22Rv1 (cell line): ENCODE results near the gene B4GALT5.

ENCODE experiments used
- H3K27ac ChIP-seq: fragments of 450-650 bp; 2 replicates; pipeline ENCODE4 v1.5.1; 2017
- ZFX ChIP-seq: fragments of 450-650 bp; IDR thresholded peaks from 2 replicates; pipeline ENCODE4 v1.6.1; 2017; ENCODE audit warnings: antibody characterized with exemption, borderline replicate concordance
- TF ChIP-seq, protein P1 (sequence below): fragments of 450-650 bp; IDR thresholded peaks from 2 replicates; pipeline ENCODE4 v1.5.1; 2017; ENCODE audit warnings: mild to moderate bottlenecking

Gene B4GALT5

DNA sequence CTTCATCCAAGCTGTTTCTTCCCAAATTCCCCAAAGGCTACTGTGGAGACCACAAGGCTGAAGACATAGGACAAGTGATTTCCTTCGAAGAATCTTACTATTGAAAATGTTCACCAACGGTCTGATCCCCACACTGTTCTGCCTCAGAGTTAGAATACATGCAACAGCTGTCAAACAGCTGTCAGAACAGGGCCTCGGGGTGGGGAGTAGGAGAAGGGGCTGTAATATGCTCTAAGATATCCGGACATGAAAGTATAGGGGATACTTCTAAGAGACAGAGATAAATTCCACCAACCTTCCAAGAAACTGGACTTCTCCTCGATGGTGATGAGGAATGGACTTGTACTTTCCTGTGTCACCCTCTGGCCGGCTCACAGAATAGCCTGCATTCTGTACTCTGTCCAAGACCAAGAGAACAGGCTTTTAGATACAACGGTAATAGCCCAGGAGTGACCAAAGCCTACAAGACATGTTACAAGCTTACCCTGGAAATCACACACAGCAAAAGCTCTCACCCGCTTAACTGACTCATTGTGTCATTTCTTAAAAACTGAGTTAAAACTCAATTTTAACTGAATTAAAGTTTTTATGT, 76.5 kb downstream of the B4GALT5 start:
- TF ChIP-seq, protein P1, sequence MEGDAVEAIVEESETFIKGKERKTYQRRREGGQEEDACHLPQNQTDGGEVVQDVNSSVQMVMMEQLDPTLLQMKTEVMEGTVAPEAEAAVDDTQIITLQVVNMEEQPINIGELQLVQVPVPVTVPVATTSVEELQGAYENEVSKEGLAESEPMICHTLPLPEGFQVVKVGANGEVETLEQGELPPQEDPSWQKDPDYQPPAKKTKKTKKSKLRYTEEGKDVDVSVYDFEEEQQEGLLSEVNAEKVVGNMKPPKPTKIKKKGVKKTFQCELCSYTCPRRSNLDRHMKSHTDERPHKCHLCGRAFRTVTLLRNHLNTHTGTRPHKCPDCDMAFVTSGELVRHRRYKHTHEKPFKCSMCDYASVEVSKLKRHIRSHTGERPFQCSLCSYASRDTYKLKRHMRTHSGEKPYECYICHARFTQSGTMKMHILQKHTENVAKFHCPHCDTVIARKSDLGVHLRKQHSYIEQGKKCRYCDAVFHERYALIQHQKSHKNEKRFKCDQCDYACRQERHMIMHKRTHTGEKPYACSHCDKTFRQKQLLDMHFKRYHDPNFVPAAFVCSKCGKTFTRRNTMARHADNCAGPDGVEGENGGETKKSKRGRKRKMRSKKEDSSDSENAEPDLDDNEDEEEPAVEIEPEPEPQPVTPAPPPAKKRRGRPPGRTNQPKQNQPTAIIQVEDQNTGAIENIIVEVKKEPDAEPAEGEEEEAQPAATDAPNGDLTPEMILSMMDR: no peak
- no peak for TF ChIP-seq ZFX

DNA sequence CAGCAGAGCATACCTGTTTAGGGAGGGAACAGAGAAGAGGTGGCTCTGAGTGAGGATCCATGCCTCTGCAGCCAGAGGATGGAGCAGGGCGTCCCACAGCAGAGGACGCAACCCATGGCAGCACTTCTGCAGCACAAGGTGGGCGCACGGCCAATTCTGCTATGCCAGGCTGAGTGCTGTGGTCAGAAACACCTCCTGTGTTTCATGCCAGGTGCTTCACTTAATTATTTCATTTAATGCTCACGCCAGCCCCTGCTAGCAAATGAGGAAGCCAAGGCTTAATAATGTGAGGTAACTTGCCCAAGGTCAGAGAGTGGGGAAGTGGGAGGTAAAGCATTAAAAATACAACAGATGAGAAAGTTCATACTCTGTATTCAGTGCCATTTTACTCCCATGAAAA, 77.2 kb downstream of the B4GALT5 start:
- no peak overlapping the region for H3K27ac ChIP-seq
- TF ChIP-seq, protein P1: no peak
- no peak for TF ChIP-seq ZFX

More for the DNA sequence above, 76.5 kb downstream of the B4GALT5 start:
- no peak overlapping the region for H3K27ac ChIP-seq

DNA sequence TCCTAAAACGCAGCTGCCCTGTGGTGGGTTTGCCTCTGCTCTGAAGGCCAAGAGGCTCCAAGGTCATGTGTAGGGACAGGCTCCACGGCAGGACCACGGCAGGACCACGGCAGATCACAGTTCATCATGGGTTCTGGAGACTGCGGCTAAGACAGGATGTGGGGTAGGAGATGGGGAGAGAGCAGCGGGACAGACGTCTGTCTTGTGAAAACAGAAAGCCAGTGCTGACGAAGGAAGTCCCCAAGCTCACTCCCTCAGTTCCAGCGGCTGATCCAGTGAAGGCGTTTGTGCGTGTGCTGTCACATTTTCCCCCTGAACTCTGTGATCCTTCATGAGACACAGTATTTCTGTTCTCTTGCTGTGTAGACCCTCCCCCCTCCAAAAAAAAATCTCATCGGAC, 77.8 kb downstream of the B4GALT5 start:
- no peak for TF ChIP-seq ZFX
- TF ChIP-seq, protein P1: no peak
- H3K27ac ChIP-seq: no peak overlapping the region

DNA sequence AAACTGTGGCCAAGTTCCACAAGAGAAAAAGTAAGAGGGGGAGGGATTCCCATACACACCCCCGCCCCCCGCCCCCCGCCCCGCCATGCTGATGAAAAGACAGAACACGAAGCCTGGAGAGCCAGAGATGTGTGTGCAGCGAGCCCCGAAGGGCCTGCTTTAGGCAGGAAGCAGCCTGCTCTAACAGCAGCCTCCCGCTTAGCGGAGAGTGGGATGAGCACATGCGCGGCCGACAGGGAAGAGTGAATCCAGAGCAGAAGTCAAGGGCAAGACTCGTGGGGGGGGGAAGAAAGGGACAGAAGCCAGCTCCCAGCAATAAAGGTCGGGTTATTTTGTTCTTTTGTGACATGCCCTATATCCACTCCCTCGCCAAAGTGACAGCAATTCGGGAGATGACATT, 78.5 kb downstream of the B4GALT5 start:
- H3K27ac ChIP-seq: no peak overlapping the region
- TF ChIP-seq ZFX: no peak
- TF ChIP-seq, protein P1: no peak

DNA sequence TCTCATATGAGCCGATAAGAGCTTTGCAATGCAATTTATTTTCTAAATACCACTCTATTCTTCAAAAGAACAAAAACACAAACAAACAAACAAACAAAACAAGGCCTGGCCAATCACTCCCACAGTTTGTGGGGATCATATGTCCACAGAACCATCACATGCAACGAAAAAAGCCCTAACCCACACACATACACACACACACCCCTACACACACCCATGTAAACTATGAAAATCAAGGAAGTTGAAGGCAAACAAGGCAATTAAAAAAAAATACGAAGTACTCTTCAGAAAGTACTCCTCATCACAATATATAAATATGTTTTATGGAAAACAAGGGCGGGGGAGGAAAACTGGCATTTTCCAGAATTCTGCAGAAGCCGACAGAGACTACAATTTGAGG, 79.6 kb downstream of the B4GALT5 start:
- no peak overlapping the region for H3K27ac ChIP-seq
- TF ChIP-seq, protein P1: no peak
- no peak for TF ChIP-seq ZFX

DNA sequence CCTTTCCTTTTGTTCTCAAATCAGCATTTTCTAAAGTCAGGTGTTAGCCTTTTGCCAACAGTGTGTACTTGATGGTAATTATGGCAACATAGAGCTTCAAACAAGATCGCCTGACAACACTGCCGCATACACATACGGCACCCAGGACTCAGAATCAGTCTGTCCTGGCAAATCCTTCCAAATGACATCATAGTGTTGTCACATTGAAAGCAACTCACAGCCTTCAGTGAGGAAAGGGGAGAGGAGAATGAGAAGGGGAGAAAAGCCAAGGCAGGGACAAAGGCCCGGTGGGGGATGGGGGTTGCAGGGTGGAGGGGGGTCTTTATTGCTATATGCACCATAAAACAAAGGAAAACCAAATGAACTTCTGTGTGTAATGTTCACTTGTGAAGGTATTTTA, 80.0 kb downstream of the B4GALT5 start:
- no peak for TF ChIP-seq ZFX
- TF ChIP-seq, protein P1: no peak
- H3K27ac ChIP-seq: no peak overlapping the region

DNA sequence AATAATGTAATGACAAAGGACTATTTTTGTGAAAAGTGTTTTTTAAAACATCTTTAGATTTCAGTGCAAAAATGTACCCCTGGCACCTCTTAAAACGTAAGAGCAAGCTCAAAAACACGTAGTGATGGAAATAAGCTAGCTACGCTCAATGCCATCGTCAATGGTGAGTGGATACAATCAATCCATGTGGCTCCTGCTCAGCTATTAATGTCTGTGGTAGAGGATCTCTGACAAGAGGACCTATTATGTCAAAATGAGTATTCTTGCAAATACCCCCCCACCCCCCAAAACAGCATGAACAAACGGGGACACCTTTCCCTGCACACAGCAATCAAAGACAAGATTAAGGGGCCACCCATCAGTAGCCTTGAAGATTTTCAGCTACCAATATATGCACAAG, 80.7 kb downstream of the B4GALT5 start:
- no peak overlapping the region for H3K27ac ChIP-seq
- no peak for TF ChIP-seq ZFX
- TF ChIP-seq, protein P1: no peak
